ENCODE measurements around the gene PLXNA4.

The PLXNA4 gene

DNA sequence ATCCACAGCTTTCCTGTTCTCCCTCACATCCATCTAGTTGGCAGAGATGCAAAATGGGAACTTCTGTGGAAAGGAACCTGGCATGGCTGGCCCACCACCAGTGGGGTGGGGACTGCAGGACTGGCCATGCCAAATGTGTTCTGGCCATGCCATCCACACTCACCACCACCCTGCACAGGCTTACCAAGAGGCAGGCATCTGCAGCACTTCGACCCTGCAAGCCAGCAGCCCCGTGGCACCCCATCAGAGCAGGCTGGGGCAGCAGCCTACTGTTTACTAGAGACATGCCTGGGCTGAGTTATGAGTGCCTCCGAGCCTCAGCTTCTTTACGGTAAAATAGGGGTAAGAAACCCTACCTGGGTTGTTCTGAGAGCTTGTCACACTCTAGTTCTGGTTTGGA, 313.1 kb downstream of the PLXNA4 start:
- ATAC-seq (no peak), DNase-seq (no peak)

GRCh38 chr7:132262160-132262470, 314.2 kb downstream of the PLXNA4 start:
- DNase-seq = no peak
- ATAC-seq = no peak

DNA sequence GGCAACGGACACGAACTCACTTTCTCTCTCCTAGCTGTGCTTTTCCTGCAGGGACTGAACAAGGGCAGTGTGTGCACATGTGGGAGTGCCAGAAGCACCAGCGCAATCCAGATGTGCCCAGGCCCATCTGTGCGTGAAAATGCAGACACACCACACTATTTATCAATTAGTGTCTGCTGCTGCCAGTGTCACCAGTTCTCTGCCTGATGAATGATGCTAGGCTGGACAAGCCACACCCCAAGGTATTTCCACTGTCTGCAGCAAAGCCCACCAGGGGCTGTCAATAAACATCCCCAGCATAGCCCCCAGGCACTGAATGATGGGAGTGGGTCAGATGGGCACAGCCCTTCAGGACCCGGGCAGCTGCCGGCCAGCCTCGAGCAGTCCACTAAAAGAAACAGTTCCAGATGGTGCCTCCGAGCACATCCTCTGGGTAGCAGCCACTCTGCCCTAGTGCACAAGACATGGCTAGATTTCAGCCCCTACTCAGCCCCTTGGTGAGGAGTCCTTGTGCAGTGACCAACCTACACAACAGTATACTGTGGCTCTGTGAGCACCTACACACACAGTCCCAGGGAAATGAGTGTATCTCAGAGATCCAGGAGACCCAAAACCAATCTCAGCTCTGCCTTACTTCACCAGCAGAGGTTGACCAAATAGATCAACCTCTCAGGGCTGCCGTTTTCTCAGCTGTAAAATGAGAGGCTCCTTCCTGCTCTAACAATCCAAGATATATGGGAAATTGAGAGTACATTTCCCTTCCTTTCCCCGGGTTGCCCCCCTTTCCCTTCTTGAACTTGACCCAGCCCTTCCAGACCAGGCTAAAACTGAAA, 314.7 kb downstream of the PLXNA4 start:
- no peak for DNase-seq
- no peak for ATAC-seq

GRCh38 chr7:132258231-132258630, 318.0 kb downstream of the PLXNA4 start:
- DNase-seq (no peak), ATAC-seq (no peak)

DNA sequence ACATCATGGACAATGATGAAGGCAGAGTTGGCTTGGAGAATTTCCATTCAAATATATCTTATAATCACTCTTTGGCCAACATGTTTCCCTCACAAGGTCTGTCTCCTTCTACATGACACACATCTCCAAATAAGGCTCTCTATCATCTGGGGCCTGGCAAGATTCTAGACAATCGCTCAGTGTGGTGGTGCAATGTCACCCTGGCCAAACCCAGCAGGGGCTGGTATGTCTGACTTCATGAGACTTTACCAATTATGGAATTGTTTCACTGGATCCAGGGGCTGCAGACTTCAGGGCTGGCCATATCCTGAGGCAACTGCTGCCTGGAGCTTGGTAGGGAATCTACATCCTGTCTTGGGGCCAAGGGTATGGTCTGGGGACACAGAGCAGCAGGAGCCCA, 319.0 kb downstream of the PLXNA4 start:
- DNase-seq (no peak), ATAC-seq (no peak)

DNA sequence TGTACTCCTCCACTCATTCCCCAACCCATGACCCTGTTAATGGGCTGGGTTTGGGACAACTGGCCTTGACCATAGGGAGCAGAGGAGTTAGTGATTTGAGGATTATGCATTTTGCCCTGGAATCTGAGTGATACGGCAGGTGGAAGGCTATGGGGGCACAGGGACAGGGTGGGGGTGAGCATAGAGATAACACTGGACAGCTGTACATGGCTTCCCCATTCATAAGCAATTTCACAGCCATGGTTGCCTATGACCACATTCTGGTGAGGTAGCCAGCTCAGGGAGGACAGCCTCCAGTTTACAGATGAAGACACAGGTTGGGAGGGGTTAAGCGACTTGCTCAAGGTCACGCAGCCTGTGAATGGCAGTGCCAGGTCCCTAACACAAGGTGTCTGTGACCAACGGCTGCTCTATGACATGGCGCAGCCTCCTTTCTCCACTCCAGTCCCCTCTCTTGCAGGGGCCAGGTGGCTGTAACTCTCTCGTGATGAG, 319.5 kb downstream of the PLXNA4 start:
- DNase-seq (no peak), ATAC-seq (no peak)

DNA sequence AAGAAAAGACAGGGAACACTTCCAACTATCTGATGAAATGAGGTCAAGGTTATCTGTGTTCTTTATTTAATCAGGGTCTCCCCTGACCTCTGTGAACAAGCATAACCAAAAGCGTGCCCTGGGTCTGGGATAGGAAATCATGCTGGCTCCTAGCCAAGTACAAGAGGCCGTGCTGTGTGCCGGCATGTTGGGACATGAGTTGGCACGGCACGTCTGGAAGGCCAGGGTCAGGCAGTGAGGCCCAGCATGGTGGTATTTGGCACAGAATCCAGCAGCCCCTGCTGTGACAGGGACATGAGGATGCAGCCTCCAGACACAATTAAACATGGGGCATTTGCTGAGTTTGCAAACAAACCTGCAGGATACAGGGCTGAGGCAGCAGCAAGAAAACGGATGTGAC, 320.4 kb downstream of the PLXNA4 start:
- DNase-seq (no peak), ATAC-seq (no peak)

GRCh38 chr7:132255115-132255797, 321.0 kb downstream of the PLXNA4 start:
- DNase-seq (no peak), ATAC-seq (no peak)

DNA sequence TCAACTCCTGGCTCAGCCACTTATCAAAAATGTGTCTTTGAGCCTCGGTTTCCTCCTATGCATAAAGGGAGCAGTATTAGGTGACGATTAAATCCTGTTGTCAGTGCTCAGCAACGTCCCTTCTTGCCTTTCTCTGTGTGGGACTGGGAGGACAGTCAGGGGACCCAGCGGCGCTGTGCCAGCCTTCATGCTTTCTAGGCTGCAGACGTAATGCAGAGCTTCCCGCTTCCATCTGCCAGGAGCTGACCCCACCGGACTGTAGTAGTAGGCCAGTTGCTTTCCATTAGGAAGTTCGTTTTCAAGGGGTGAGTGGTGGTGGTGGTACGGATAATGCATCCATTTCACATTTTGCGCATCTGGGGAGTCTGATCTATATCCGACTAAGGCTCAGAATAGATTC, 321.8 kb downstream of the PLXNA4 start:
- no peak for DNase-seq

GRCh38 chr7:132252793-132253100, 323.5 kb downstream of the PLXNA4 start:
- ATAC-seq = no peak
- DNase-seq = no peak

More for the DNA sequence above, 321.8 kb downstream of the PLXNA4 start:
- ATAC-seq = no peak

GRCh38 chr7:132251327-132251659, 325.0 kb downstream of the PLXNA4 start:
- ATAC-seq (no peak), DNase-seq (no peak)

GRCh38 chr7:132250480-132251326, 325.6 kb downstream of the PLXNA4 start:
- DNase-seq (no peak), ATAC-seq (no peak)

GRCh38 chr7:132249256-132249971, 326.9 kb downstream of the PLXNA4 start:
- no peak for ATAC-seq
- DNase-seq = no peak

DNA sequence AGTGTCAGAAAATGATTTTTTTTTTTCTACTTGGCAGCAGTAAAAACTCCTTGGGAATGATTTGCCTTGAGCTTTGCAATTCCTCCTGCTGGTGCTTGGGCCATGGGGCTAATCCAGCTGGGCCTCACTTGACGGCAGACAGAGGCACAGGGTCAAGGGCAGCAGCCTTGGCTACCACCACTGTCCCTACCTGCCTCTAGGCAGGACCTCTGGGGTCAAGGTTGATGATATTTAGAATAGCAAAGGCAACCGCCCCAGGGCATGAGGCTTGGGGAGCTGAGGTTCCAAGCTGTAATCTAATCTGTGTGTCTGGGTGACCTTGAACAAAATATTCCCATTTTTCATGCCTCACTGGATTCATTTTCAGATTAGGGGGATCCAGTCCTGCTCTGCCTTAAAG, 327.4 kb downstream of the PLXNA4 start:
- no peak for DNase-seq
- ATAC-seq = no peak

- no peak for DNase-seq
- ATAC-seq = no peak
Measured at GRCh38 chr7:132247995-132248618, 328.2 kb downstream of the PLXNA4 start.

GRCh38 chr7:132246591-132246990, 329.7 kb downstream of the PLXNA4 start:
- DNase-seq (no peak), ATAC-seq (no peak)

DNA sequence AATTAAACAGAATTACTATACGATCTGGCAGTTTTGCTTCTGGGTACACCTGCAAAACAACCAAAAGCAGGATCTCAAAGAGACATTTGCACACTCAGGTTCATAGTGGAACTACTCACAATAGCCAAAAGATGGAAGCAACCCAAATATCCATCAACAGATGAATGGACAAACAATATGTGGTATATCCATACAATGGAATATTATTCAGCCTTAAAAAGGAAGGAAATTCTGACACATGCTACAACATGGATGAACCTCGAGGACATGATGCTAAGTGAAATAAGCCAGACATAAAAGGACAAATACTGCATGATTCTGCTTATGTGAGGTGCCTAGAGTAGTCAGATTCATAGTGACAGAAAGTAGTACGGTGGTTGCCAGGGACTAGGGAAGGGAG, 330.7 kb downstream of the PLXNA4 start:
- ATAC-seq (no peak), DNase-seq (no peak)

- ATAC-seq (no peak), DNase-seq (no peak)
Measured at GRCh38 chr7:132244903-132245480, 331.3 kb downstream of the PLXNA4 start.

DNA sequence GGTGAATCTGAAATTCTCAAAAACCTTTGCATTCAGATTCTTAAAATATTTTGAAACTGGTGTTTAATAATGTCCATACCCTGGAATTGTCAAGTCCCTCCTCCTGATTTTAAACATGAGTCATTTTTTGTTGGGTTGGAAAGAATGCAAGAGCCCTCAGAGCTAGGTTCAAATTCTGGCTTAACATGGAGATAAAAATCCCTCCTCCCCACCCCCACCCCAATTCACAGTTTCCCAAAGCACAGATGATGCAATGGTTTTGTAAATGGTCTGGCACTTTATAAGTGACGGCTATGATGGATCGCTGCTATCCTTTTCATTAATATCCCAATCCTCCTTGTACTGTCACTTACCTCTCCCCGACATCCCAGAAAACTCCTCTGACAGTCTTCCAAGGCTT, 332.8 kb downstream of the PLXNA4 start:
- ATAC-seq = no peak

DNA sequence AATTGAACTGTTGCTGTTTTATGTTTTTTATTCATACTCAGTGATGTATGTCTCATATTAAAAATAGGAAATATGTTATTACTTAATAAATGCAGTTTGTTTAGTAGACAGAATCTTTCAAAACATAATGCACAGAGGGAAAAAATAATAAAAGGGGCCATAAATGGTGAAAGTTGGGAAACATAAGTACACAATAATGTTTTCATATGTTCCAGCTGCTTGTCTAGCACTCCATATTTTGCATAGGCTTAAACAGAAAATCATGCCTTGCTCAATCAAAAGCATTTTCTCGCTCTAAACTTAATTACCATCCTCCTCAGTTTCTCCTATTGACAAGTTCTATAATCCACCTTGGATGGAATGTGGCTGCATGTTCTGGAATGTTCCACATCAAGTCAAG, 333.2 kb downstream of the PLXNA4 start:
- DNase-seq (no peak), ATAC-seq (no peak)

More for the DNA sequence above, 332.8 kb downstream of the PLXNA4 start:
- no peak for DNase-seq

DNA sequence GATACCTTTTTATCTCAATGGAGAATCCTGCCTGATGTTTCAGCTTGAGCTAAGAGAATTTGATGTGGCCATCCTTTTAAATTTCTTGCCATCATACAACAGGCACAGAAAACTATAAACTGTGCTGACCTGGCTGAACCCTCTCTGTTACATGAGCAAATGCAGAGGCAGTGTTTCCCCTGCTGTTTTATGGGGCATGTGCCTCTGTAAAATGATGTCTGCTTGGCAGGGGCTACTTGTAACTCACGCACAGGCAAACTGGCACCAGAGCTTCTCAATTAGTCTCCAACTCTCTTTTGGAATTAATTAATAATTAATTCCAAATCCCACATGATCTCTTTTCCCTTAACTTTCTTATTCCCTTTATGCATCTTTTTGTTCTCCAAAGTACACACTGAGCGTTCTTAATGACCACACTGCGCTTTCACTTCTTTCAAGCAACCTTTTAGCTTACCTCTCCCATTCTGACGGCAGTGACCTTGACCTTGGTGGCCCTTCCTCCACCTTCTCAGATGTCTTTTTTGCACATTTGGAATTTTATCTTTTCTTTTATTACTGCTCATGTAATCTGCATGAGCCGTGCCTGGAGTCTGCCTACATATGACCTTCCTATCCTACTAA, 334.0 kb downstream of the PLXNA4 start:
- no peak for ATAC-seq
- no peak for DNase-seq
